ENCODE measurements around the gene ANKRD10.

The ANKRD10 gene

DNA sequence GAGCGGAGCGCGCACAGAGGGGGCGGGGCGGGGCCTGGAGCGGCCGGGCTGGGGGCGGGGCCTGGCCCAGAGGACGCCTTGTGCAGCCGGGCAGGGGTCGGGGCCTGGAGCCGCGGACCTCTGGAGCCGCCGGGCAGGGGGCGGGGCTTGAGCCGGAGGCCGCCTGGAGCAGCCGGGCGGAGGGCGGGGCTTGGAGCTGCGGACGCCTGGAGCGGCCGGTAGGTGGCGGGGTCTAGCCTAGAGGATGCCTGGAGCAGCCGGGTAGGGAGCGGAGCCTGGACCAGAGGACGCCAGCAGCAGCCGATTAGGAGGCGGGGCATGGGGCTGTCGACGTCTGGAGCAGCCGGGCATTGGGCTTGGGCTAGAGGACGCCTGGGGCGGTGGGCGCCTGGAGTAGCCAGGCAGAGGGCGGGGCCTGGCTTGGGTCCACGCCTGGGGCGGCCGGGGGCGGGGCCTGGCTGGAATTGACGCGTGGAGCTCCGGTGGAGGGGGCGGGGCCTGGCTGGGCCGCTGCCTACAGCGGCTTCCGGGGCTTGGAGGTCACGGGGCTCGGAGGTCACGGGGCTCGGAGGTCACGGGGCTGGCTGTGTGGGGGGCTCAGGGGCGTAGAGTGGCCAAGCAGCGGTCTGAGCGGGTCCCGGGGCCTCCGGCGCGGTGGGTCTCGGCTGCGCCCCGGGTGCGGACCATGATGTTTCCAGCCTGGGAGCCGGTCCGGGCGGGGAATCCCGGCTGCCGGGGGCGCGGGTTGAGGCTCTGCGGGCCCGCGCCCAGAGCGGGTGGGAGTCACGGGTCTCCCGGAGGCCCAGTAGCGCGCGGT, at the start of gene ANKRD10:
Gene ANKRD10, minus strand, starts transcription at position 13 of the 817 bp plus-strand sequence. CDS start 135 bp downstream, outside the sequence.
- peak within 1 kb of the TSS; percentile 96 for H3K27ac ChIP-seq
- TF ChIP-seq CTCF (IDR thresholded peaks at IDR 0.05) (peak; percentile 90), ZFX (IDR thresholded peaks at IDR 0.05; ENCODE audit: borderline replicate concordance) (no peak)

- H3K27ac ChIP-seq = no peak overlapping the region
- TF ChIP-seq ZFX (IDR thresholded peaks at IDR 0.05; ENCODE audit: borderline replicate concordance) (no peak), CTCF (IDR thresholded peaks at IDR 0.05) (no peak)
These were observed 49.6 kb upstream of the ANKRD10 start for GRCh38 chr13:110964229-110965037.

- no peak for TF ChIP-seq CTCF (IDR thresholded peaks at IDR 0.05)
- TF ChIP-seq ZFX (IDR thresholded peaks at IDR 0.05; ENCODE audit: borderline replicate concordance) = no peak
- H3K27ac ChIP-seq = no peak overlapping the region
These were observed 48.7 kb upstream of the ANKRD10 start for GRCh38 chr13:110963554-110963970.

GRCh38 chr13:110961959-110962358, 47.1 kb upstream of the ANKRD10 start:
- H3K27ac ChIP-seq = no peak overlapping the region
- TF ChIP-seq CTCF (IDR thresholded peaks at IDR 0.05) (no peak), ZFX (IDR thresholded peaks at IDR 0.05; ENCODE audit: borderline replicate concordance) (no peak)

DNA sequence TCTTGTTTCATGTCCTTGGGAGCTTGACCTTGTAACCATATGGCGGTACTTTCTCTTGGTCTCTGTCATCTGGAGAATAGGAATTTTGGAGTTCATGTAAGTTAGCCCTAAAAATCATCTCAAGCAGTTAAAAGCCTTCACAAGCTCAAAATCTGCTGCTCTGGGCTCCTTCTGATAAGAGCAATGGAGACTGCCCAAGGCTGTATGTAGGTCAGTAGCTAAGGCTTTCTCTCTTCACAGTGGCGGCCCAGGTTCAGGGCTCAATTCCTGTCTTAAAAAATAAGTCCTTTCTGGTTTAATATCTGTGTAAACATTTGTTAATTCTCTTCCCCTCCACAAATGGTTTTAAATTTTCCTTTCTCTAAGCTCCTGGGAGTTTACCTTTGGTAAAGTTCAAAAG, 45.3 kb upstream of the ANKRD10 start:
- TF ChIP-seq ZFX (IDR thresholded peaks at IDR 0.05; ENCODE audit: borderline replicate concordance) (no peak), CTCF (IDR thresholded peaks at IDR 0.05) (no peak)
- H3K27ac ChIP-seq = no peak overlapping the region

GRCh38 chr13:110957931-110958330, 43.1 kb upstream of the ANKRD10 start:
- no peak overlapping the region for H3K27ac ChIP-seq
- TF ChIP-seq CTCF (IDR thresholded peaks at IDR 0.05) = no peak
- no peak for TF ChIP-seq ZFX (IDR thresholded peaks at IDR 0.05; ENCODE audit: borderline replicate concordance)

Data from 22Rv1 (cell line).